Measurements from ENCODE around the gene CCN5.

DNA sequence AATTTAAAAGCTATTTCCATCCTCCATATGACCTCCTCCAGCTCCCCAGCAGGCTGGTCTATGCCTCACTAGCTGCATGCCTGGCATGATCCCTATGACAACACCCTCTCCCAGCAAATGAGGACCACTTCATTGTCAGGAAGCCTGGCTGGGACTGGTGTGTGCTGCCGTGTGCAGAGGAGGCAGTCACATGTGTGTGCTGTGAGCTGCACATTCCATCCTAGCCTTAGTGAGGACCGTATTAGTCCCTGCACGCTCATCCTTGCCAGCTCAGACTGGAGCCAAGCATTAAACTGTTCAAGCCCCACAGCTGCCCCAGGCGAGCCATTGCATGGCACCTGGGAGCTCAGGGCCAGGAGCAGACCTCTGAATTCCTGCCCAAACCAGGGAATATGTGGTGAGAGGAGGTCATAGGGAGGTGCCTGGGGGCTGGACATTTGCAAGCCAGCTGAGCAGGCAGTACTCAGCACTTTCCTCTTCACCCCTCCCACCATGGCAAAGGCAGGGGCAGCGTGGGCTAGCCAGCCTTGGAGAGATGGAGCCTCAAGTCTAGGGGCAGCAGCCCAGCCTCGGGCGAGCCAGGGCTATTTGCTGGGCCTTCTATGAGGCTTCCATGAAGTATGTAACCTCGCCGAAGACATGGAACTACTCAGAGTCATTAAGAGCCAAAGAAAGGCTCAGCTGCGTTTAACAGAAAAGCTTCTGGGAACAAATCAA lies 8.7 kb upstream of the CCN5 start:
- TF ChIP-seq, protein P1, sequence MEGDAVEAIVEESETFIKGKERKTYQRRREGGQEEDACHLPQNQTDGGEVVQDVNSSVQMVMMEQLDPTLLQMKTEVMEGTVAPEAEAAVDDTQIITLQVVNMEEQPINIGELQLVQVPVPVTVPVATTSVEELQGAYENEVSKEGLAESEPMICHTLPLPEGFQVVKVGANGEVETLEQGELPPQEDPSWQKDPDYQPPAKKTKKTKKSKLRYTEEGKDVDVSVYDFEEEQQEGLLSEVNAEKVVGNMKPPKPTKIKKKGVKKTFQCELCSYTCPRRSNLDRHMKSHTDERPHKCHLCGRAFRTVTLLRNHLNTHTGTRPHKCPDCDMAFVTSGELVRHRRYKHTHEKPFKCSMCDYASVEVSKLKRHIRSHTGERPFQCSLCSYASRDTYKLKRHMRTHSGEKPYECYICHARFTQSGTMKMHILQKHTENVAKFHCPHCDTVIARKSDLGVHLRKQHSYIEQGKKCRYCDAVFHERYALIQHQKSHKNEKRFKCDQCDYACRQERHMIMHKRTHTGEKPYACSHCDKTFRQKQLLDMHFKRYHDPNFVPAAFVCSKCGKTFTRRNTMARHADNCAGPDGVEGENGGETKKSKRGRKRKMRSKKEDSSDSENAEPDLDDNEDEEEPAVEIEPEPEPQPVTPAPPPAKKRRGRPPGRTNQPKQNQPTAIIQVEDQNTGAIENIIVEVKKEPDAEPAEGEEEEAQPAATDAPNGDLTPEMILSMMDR (conservative IDR thresholded peaks at IDR 0.05; ENCODE audit: low read length) = no peak
- no peak for TF ChIP-seq EZH2phosphoT487 (IDR thresholded peaks at IDR 0.05; ENCODE audit: borderline replicate concordance)
